ENCODE results near the gene SVEP1.

Gene SVEP1

DNA sequence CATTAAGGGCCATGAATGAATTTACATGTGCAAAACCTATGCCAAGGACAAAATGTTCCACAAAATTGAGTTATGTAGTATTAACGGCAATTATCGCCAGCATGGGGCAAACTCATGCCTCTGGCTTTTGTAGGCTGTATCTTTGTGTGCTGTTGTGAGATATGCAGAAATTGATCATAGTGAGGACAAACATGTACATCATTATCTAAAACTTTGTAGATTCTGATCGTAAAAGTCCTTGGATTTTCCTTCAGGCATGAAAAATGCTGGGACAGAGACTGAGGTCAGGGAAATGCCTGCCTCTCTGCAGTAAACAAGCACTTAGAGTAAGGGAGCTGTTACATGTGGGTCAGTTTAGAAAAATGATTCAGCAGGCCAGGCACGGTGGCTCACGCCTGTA lies 236.0 kb downstream of the SVEP1 start:
- H3K9me3 ChIP-seq (ENCODE audit: control insufficient read depth, low read length), result no peaks in the 10 kb centered on the region
- H3K36me3 ChIP-seq (ENCODE audit: control insufficient read depth, insufficient read depth, low read length), result no peaks in the 10 kb centered on the region
- H3K27me3 ChIP-seq (ENCODE audit: control insufficient read depth, insufficient read depth, low read length), result no peaks in the 10 kb centered on the region
- H2AFZ ChIP-seq, result no peak overlapping the region
- H3K4me3 ChIP-seq (ENCODE audit: low read depth, low read length), result no peak overlapping the region
- no peaks in the 10 kb centered on the region for H3K79me2 ChIP-seq
- no peak overlapping the region for H3K9ac ChIP-seq
- TF ChIP-seq, protein P1, sequence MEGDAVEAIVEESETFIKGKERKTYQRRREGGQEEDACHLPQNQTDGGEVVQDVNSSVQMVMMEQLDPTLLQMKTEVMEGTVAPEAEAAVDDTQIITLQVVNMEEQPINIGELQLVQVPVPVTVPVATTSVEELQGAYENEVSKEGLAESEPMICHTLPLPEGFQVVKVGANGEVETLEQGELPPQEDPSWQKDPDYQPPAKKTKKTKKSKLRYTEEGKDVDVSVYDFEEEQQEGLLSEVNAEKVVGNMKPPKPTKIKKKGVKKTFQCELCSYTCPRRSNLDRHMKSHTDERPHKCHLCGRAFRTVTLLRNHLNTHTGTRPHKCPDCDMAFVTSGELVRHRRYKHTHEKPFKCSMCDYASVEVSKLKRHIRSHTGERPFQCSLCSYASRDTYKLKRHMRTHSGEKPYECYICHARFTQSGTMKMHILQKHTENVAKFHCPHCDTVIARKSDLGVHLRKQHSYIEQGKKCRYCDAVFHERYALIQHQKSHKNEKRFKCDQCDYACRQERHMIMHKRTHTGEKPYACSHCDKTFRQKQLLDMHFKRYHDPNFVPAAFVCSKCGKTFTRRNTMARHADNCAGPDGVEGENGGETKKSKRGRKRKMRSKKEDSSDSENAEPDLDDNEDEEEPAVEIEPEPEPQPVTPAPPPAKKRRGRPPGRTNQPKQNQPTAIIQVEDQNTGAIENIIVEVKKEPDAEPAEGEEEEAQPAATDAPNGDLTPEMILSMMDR (IDR thresholded peaks at IDR 0.05), result no peak
- no peak overlapping the region for H3K27ac ChIP-seq
- H3K4me1 ChIP-seq, result no peaks in the 10 kb centered on the region
- H3K4me2 ChIP-seq (ENCODE audit: low read length), result no peak overlapping the region

DNA sequence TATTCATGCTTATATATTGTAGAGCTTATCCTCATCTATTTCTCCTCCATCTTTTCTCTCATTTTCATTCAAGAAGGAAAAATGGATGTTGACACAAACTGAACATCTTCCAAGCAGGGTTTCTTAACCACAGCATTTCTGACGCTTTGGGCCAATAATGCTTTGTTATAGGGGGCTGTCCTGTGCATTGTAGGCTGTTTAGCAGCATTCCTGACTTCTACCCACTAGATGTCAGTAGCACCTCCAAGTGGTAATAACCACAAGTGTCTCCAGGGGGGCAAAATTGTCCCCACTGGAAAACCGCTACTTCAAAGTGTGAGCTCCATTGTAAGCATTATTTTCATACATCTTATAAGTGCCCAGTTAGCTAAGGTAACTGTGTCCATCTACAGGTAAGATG lies 239.2 kb downstream of the SVEP1 start:
- Histone ChIP-seq H3K36me3 (ENCODE audit: control insufficient read depth, insufficient read depth, low read length) (no peaks in the 10 kb centered on the region), H3K79me2 (no peaks in the 10 kb centered on the region), H3K9me3 (ENCODE audit: control insufficient read depth, low read length) (no peaks in the 10 kb centered on the region), H2AFZ (no peak overlapping the region), H3K27me3 (ENCODE audit: control insufficient read depth, insufficient read depth, low read length) (no peaks in the 10 kb centered on the region), H3K4me1 (no peaks in the 10 kb centered on the region), H3K4me3 (ENCODE audit: low read depth, low read length) (no peak overlapping the region), H3K27ac (no peak overlapping the region), H3K9ac (no peak overlapping the region), H3K4me2 (ENCODE audit: low read length) (no peak overlapping the region)
- TF ChIP-seq, protein P1 (IDR thresholded peaks at IDR 0.05), result no peak

DNA sequence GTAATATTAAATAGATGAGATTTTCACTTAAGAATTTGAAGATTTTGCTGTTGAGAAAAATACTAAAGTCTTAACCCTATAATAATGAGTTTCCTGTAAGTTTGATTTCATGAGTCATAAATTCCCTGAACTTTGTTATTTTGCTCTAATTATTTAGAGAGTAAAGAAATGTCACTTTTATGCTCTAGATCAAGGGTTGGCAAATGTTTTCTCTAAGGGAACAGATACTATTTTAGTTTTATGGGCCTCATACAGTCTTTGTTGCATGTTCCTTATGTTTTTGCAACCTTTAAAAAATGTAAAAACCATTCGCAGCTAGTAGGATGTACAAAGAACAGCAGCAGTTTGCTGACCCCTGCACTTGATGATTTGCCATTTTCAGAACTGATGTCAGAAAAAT lies 241.4 kb downstream of the SVEP1 start:
- Histone ChIP-seq H2AFZ (no peak overlapping the region), H3K4me3 (ENCODE audit: low read depth, low read length) (no peak overlapping the region), H3K9me3 (ENCODE audit: control insufficient read depth, low read length) (no peaks in the 10 kb centered on the region), H3K4me1 (no peaks in the 10 kb centered on the region), H3K4me2 (ENCODE audit: low read length) (no peak overlapping the region), H3K27ac (no peak overlapping the region), H3K36me3 (ENCODE audit: control insufficient read depth, insufficient read depth, low read length) (no peaks in the 10 kb centered on the region), H3K9ac (no peak overlapping the region), H3K27me3 (ENCODE audit: control insufficient read depth, insufficient read depth, low read length) (no peaks in the 10 kb centered on the region), H3K79me2 (no peaks in the 10 kb centered on the region)
- TF ChIP-seq, protein P1 (IDR thresholded peaks at IDR 0.05), result no peak

DNA sequence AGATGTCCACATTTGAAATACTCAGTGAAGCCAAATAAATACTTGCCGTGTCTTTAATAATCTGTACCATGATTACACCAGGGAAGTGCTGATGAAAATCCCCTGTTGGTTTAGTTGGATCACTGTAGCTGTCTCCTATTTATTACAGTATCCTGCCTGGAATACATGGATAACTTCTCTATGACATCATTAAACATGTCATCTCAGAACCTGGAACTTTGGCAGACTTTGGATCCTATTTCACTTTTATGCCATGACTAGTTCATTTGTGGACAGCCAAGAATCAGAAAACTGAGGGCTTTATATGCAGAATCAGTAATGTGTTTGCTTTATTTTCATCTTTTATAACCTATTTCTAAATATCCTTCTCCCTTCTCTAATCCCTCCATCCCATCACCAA lies 241.8 kb downstream of the SVEP1 start, which contains the start of gene TXNDC8:
TSS of gene TXNDC8 (minus strand) at position 137 of the 400 bp plus-strand sequence.
- H3K9ac ChIP-seq, result no peak within 1 kb of the TSS
- no peaks in the 10 kb centered on the region for H3K36me3 ChIP-seq (ENCODE audit: control insufficient read depth, insufficient read depth, low read length)
- TF ChIP-seq, protein P1 (IDR thresholded peaks at IDR 0.05), result no peak
- H3K27me3 ChIP-seq (ENCODE audit: control insufficient read depth, insufficient read depth, low read length), result no peaks in the 10 kb centered on the region
- H3K4me2 ChIP-seq (ENCODE audit: low read length), result no peak within 1 kb of the TSS
- no peaks in the 10 kb centered on the region for H3K79me2 ChIP-seq
- no peak within 1 kb of the TSS for H2AFZ ChIP-seq
- no peak within 1 kb of the TSS for H3K4me3 ChIP-seq (ENCODE audit: low read depth, low read length)
- H3K4me1 ChIP-seq, result no peaks in the 10 kb centered on the region
- no peak within 1 kb of the TSS for H3K27ac ChIP-seq
- no peaks in the 10 kb centered on the region for H3K9me3 ChIP-seq (ENCODE audit: control insufficient read depth, low read length)

DNA sequence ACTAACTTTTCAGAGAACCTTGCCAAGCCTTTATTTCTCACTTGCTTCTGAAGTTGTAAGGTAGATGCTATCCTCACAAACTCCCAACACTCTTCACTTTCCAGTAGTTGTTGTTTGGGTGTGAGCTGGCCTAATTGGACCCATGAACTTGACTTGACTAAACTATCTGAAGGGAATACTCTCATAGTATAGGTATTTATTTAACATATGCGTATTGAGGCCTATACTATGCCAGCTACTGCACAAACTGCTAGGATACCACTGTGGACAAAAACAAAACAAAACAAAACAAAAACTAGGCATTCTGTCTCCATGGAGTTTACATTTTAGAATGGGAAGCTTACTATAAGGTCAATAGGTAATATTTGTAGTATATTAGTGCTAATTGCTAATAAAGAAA lies 243.2 kb downstream of the SVEP1 start:
- Histone ChIP-seq H3K36me3 (ENCODE audit: control insufficient read depth, insufficient read depth, low read length) (no peaks in the 10 kb centered on the region), H2AFZ (no peak overlapping the region), H3K9ac (no peak overlapping the region), H3K4me3 (ENCODE audit: low read depth, low read length) (no peak overlapping the region), H3K27me3 (ENCODE audit: control insufficient read depth, insufficient read depth, low read length) (no peaks in the 10 kb centered on the region), H3K27ac (no peak overlapping the region), H3K79me2 (no peaks in the 10 kb centered on the region), H3K4me1 (no peaks in the 10 kb centered on the region), H3K4me2 (ENCODE audit: low read length) (no peak overlapping the region), H3K9me3 (ENCODE audit: control insufficient read depth, low read length) (no peaks in the 10 kb centered on the region)
- TF ChIP-seq, protein P1 (IDR thresholded peaks at IDR 0.05), result no peak
